Astrocyte of the hippocampus (primary cell): ENCODE measurements around the gene F12.
A peak's percentile ranks its signal among the peaks of the same experiment; 100 is the strongest.

Source experiments
- DNase-seq: peaks from one replicate; pipeline ENCODE4 v3.0.0; 2011; ENCODE audit warnings: low read depth, low spot score

F12 gene

GRCh38 chr5:177412603-177413233, 3.4 kb upstream of the F12 start:
- no peak for DNase-seq

GRCh38 chr5:177410575-177410974, 1.2 kb upstream of the F12 start:
- no peak for DNase-seq

GRCh38 chr5:177405805-177406204, 3.6 kb downstream of the F12 start:
- no peak for DNase-seq

GRCh38 chr5:177405312-177405711, 4.1 kb downstream of the F12 start:
- DNase-seq, result no peak

GRCh38 chr5:177404641-177405179, 4.7 kb downstream of the F12 start:
- DNase-seq, result no peak

- peak; percentile 90 for DNase-seq
Measured at GRCh38 chr5:177403792-177404640, 5.3 kb downstream of the F12 start.

GRCh38 chr5:177403102-177403791, 6.1 kb downstream of the F12 start:
- no peak for DNase-seq

GRCh38 chr5:177402271-177403043, 6.9 kb downstream of the F12 start:
- peak; percentile 81 for DNase-seq

- DNase-seq, result peak; percentile 48
Measured at GRCh38 chr5:177399997-177400868, 9.1 kb downstream of the F12 start, which contains the start of gene PFN3. TSS of gene PFN3 (minus strand) at chr5:177400661. CDS start at chr5:177400576, 85 bp downstream.

GRCh38 chr5:177397875-177398390, 11.4 kb downstream of the F12 start:
- no peak for DNase-seq

- no peak for DNase-seq
Measured at GRCh38 chr5:177396807-177397206, 12.6 kb downstream of the F12 start.

GRCh38 chr5:177396078-177396477, 13.3 kb downstream of the F12 start:
- no peak for DNase-seq

- no peak for DNase-seq
Measured at GRCh38 chr5:177393990-177394389, 15.4 kb downstream of the F12 start.

- DNase-seq, result no peak
Measured at GRCh38 chr5:177393206-177393765, 16.1 kb downstream of the F12 start.

- no peak for DNase-seq
Measured at GRCh38 chr5:177392765-177393164, 16.6 kb downstream of the F12 start.

GRCh38 chr5:177390363-177391300, 18.7 kb downstream of the F12 start:
- peak; percentile 93 for DNase-seq

- peak; percentile 79 for DNase-seq
Measured at GRCh38 chr5:177389241-177390169, 19.9 kb downstream of the F12 start.
